ENCODE data around the gene CCDC33. TPM values are rescaled to one million over a fixed set of nuclear protein-coding genes. Genes with fewer than 3 reads are reported as not detected.
A peak's percentile ranks its signal among the peaks of the same experiment; 100 is the strongest.

The CCDC33 gene
- total RNA-seq, 1 donor from 2014 or later = not detected

DNA sequence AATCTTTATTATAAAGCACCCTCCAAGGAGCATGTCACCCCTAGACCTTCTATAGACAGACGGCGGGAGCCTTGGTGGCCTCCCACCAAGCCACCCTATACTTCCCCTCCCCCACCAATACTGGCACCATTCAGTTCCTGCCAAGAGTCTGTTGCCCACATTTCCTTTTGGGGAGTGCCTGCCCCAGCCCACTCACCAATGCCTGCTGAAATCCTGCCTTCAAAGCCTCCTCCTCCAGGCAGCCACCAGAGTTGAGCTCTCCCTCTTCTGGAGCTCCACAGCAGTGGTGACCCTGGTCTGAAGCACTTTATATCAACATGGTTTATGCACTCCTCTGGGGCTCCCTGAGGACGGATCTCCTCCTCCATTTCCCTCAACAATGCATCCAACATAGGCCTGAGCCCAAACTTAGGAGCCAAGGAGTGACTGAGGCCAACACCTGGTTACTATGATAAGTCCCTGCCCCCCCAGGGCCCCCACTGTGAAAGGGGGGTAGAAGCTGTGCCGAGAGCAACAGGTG is 8.8 kb downstream of the CCDC33 start:
- DNase-seq (ENCODE audit: low read depth) (no peak), FAIRE-seq (no peak)
- Histone ChIP-seq H3K4me3 (ENCODE audit: low read depth, low read length) (no peak overlapping the region), H3K36me3 (ENCODE audit: control insufficient read depth, insufficient read depth, low read length) (no peaks in the 10 kb centered on the region), H3K27me3 (ENCODE audit: control insufficient read depth, insufficient read depth, low read length) (peaks cover 4% of the 10 kb centered on the region)
- TF ChIP-seq, protein P1, sequence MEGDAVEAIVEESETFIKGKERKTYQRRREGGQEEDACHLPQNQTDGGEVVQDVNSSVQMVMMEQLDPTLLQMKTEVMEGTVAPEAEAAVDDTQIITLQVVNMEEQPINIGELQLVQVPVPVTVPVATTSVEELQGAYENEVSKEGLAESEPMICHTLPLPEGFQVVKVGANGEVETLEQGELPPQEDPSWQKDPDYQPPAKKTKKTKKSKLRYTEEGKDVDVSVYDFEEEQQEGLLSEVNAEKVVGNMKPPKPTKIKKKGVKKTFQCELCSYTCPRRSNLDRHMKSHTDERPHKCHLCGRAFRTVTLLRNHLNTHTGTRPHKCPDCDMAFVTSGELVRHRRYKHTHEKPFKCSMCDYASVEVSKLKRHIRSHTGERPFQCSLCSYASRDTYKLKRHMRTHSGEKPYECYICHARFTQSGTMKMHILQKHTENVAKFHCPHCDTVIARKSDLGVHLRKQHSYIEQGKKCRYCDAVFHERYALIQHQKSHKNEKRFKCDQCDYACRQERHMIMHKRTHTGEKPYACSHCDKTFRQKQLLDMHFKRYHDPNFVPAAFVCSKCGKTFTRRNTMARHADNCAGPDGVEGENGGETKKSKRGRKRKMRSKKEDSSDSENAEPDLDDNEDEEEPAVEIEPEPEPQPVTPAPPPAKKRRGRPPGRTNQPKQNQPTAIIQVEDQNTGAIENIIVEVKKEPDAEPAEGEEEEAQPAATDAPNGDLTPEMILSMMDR (IDR thresholded peaks at IDR 0.05; ENCODE audit: insufficient read depth, low read length, severe bottlenecking) = no peak

DNA sequence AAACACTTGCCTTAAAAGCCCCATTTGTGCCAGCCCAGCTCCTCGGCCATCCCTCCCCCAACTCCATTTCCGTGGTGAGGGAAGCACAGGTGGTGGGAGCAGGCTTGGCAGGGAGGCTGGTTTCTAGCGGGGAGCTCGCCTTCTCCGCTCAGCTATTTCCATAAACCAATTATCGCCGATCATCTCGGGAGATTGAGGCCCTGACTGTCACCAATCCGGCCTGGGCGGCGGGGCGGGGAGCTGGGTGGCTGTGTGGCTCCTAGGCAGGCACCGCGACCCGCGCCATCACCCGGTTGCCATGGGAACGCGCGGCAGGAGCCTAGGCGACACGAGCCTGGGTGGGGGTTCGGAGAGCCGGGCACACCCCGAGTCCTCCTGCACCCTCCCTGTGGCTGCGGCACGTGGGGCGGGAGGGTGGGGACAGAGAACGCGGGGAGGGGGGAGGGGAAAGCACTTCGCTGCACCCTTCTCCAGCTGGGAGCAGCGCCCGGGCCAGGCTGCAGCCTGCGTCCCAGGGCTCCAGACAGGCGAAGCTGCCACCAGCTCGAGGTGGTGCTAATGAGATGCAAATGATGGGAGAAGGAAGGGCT is 9.3 kb downstream of the CCDC33 start:
- DNase-seq (ENCODE audit: low read depth) (no peak), FAIRE-seq (no peak)
- H3K36me3 ChIP-seq (ENCODE audit: control insufficient read depth, insufficient read depth, low read length) = no peaks in the 10 kb centered on the region
- TF ChIP-seq, protein P1 (IDR thresholded peaks at IDR 0.05; ENCODE audit: insufficient read depth, low read length, severe bottlenecking) = no peak
- H3K4me3 ChIP-seq (ENCODE audit: low read depth, low read length) = no peak overlapping the region
- peaks cover 4% of the 10 kb centered on the region for H3K27me3 ChIP-seq (ENCODE audit: control insufficient read depth, insufficient read depth, low read length)

DNA sequence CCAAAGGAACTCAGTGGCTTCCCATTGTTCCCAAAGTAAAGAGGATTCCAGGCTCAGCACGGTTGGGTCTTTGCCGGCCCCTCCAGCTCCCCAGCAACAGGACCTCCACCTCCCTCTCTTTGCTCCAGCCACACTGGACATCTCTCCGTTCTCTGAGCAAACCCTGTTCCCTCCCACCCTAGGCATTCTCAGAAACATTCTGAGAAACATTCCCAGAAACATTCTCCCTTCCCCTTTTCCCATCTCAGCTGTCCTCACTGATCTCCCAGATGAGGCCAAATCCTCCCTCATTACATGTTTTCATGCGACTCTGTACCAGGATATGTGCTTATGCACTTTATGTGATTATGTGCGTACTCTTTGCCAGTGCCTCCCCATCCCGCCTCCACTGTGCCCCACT is 14.1 kb downstream of the CCDC33 start:
- Histone ChIP-seq H3K27me3 (ENCODE audit: control insufficient read depth, insufficient read depth, low read length) (peaks cover 4% of the 10 kb centered on the region), H3K4me3 (ENCODE audit: low read depth, low read length) (no peak overlapping the region), H3K36me3 (ENCODE audit: control insufficient read depth, insufficient read depth, low read length) (no peaks in the 10 kb centered on the region)
- FAIRE-seq = no peak
- DNase-seq (ENCODE audit: low read depth) = no peak
- TF ChIP-seq, protein P1 (IDR thresholded peaks at IDR 0.05; ENCODE audit: insufficient read depth, low read length, severe bottlenecking) = no peak

DNA sequence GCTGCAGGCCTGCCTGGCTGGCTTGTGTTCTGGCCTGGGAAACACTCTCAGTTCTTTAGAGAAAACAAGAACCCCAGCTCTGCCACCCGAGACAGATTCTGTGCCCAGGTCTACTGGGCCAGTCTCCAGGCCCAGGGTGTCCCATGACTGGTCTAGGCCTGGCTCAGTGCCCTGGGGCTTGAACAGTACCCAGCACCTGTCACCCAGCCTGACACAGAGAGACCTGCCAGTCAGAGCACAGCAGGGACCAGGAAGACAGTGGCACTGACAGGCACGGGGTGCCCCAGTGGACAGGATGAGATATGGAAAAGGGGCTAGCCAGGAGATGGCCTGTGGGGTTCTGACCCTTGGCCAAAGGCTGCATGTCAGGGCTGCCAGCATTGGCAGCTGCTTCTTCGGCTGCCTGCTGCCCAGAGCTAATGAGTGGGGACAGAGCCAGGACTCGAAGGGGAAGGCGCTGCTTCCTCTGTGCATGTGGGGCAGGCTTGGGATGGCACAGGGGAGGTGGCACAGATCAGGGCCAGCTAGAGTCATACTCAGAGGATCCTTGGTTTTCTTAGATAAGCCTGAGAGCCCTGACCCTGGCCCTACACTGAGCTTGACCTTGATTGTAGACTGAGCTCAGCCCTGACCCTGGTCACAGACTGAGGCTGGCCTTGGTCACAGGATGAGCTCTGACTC is 15.1 kb downstream of the CCDC33 start:
- TF ChIP-seq, protein P1 (IDR thresholded peaks at IDR 0.05; ENCODE audit: insufficient read depth, low read length, severe bottlenecking) = no peak
- DNase-seq (ENCODE audit: low read depth) (no peak), FAIRE-seq (peak; percentile 32)
- Histone ChIP-seq H3K36me3 (ENCODE audit: control insufficient read depth, insufficient read depth, low read length) (no peaks in the 10 kb centered on the region), H3K4me3 (ENCODE audit: low read depth, low read length) (no peak overlapping the region), H3K27me3 (ENCODE audit: control insufficient read depth, insufficient read depth, low read length) (peaks cover 8% of the 10 kb centered on the region)

DNA sequence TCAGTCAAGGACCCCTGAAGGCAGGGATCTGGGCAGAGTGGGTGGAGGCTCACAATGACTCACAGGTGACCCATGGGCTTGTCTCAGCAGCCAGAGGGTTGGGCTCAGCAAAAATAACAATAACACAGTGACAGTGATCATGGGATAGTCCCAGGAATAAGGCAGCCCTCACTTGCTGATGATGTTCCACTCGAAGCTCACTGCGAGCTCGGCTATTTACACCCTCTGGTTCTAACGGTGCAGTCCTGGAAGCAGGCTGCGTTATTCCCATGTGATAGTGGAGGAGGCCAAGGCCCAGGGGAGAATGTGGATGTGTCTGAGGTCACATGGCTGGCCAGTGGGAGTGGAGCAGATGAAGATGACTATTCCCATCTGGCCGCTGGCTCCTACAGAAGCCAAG is 16.2 kb downstream of the CCDC33 start:
- peak; percentile 23 for FAIRE-seq
- TF ChIP-seq, protein P1 (IDR thresholded peaks at IDR 0.05; ENCODE audit: insufficient read depth, low read length, severe bottlenecking) = no peak
- DNase-seq (ENCODE audit: low read depth) = peak; percentile 30

More for the DNA sequence above, 16.2 kb downstream of the CCDC33 start:
- Histone ChIP-seq H3K4me3 (ENCODE audit: low read depth, low read length) (no peak overlapping the region), H3K36me3 (ENCODE audit: control insufficient read depth, insufficient read depth, low read length) (no peaks in the 10 kb centered on the region), H3K27me3 (ENCODE audit: control insufficient read depth, insufficient read depth, low read length) (peaks cover 8% of the 10 kb centered on the region)

Data from bronchial epithelial cell (primary cell).